ENCODE results near the gene VTI1B. TPM values are rescaled to one million over a fixed set of nuclear protein-coding genes. Genes with fewer than 3 reads are reported as not detected.

Gene VTI1B
- total RNA-seq, 2 donors from 2014 or later = 116 to 121 TPM

DNA sequence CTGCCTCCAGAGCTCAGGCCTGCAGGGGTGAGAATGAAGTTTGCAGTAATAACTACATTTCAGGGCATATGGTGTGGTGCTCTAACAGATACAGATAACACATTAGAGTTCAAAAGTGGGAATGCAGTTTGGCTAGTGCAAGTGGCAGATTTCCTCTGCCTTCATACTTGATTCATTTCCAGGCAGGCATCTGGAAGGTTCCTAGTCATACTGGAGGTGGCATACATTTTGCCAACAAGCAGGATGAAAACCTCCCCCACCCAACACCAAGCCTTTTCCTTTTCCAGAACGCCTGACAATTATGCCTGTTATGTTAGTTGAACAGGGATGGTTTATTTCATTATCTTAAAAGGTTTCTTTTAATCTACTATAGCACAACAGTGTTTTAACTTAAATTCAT, 24.3 kb downstream of the VTI1B start:
- Histone ChIP-seq H3K27me3 (no peaks in the 10 kb centered on the region), H3K9me3 (no peaks in the 10 kb centered on the region), H3K4me1 (no peaks in the 10 kb centered on the region), H3K36me3 (peaks cover 4% of the 10 kb centered on the region), H3K4me3 (no peak overlapping the region), H3K9ac (ENCODE audit: low read depth in 2 of 2, low read length in 2 of 2) (no peak overlapping the region), H3K27ac (no peak overlapping the region)
- intact Hi-C loops (cut with DNase I) = no loop called here
- TF ChIP-seq CTCF (IDR thresholded peaks at IDR 0.05) = no peak
- DNase-seq = no peak

- peaks cover 4% of the 10 kb centered on the region for H3K36me3 ChIP-seq
- no peak overlapping the region for H3K27ac ChIP-seq
- H3K4me3 ChIP-seq = no peak overlapping the region
- no peaks in the 10 kb centered on the region for H3K27me3 ChIP-seq
- no peaks in the 10 kb centered on the region for H3K4me1 ChIP-seq
- no peaks in the 10 kb centered on the region for H3K9me3 ChIP-seq
- no peak for DNase-seq
- TF ChIP-seq CTCF (IDR thresholded peaks at IDR 0.05) = no peak
- H3K9ac ChIP-seq (ENCODE audit: low read depth in 2 of 2, low read length in 2 of 2) = no peak overlapping the region
- intact Hi-C loops (cut with DNase I) = no loop called here
Measured at GRCh38 chr14:67646131-67646530, 28.3 kb downstream of the VTI1B start.

GRCh38 chr14:67645414-67645813, 29.0 kb downstream of the VTI1B start:
- intact Hi-C loops (cut with DNase I) = no loop called here
- H3K27ac ChIP-seq = no peak overlapping the region
- no peak overlapping the region for H3K9ac ChIP-seq (ENCODE audit: low read depth in 2 of 2, low read length in 2 of 2)
- no peaks in the 10 kb centered on the region for H3K4me1 ChIP-seq
- H3K27me3 ChIP-seq = no peaks in the 10 kb centered on the region
- H3K4me3 ChIP-seq = no peak overlapping the region
- H3K36me3 ChIP-seq = peaks cover 4% of the 10 kb centered on the region
- no peak for TF ChIP-seq CTCF (IDR thresholded peaks at IDR 0.05)
- DNase-seq = no peak
- H3K9me3 ChIP-seq = no peaks in the 10 kb centered on the region

- Histone ChIP-seq H3K27ac (no peak overlapping the region), H3K4me1 (no peaks in the 10 kb centered on the region), H3K9me3 (no peaks in the 10 kb centered on the region), H3K9ac (ENCODE audit: low read depth in 2 of 2, low read length in 2 of 2) (no peak overlapping the region), H3K4me3 (no peak overlapping the region), H3K36me3 (peaks cover under 1% of the 10 kb centered on the region), H3K27me3 (no peaks in the 10 kb centered on the region)
- intact Hi-C loops (cut with DNase I) = no loop called here
- TF ChIP-seq CTCF (IDR thresholded peaks at IDR 0.05) = no peak
- DNase-seq = no peak
Measured at GRCh38 chr14:67644428-67644827, 30.0 kb downstream of the VTI1B start.

DNA sequence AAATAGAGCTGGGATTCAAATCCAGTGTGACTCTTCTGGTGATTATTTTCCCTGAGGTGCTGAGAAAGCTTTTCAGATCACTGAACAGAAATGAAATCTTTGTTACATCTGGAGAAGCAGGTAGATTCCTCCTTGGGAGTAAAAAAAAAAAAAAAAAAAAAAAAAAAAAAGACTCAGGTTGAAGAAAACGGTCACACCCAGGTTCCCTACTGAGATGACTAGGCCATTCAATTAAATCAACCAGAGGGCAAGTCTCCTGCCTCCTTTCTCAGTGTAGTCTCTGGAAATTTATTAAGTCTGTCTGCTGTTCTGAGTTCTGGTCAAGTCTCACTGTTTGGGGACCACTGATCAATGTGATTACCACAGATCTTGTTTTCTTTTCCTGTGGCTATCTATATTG, 30.7 kb downstream of the VTI1B start:
- no peaks in the 10 kb centered on the region for H3K4me1 ChIP-seq
- no peak overlapping the region for H3K27ac ChIP-seq
- no peak for DNase-seq
- no peak for TF ChIP-seq CTCF (IDR thresholded peaks at IDR 0.05)
- no peaks in the 10 kb centered on the region for H3K36me3 ChIP-seq
- H3K9ac ChIP-seq (ENCODE audit: low read depth in 2 of 2, low read length in 2 of 2) = no peak overlapping the region
- intact Hi-C loops (cut with DNase I) = no loop called here
- H3K4me3 ChIP-seq = no peak overlapping the region
- no peaks in the 10 kb centered on the region for H3K27me3 ChIP-seq
- no peaks in the 10 kb centered on the region for H3K9me3 ChIP-seq
